GM19239 (cell line): ENCODE measurements around the gene TGIF1.

Experiments
- DNase-seq: peaks from one replicate; pipeline ENCODE4 v3.0.0; 2011; ENCODE audit warnings: low spot score; ENCODE audit not compliant: insufficient read length
- FAIRE-seq: peaks from 2 replicates; lab custom pipeline; 2011; peaks lifted over from hg19 to GRCh38; lab: Jason Lieb, UNC

Gene TGIF1

GRCh38 chr18:3508576-3509549 is 58.9 kb downstream of the TGIF1 start:
- FAIRE-seq (no peak), DNase-seq (no peak)
